Measurements from ENCODE around the gene PDE4D. TPM values are rescaled to one million over a fixed set of nuclear protein-coding genes. Genes with fewer than 3 reads are reported as not detected.

The PDE4D gene
- total and polyA plus RNA-seq, 2 of the 4 experiments (the other 2 are of a cell fraction) = 1.4 to 7.9 TPM

DNA sequence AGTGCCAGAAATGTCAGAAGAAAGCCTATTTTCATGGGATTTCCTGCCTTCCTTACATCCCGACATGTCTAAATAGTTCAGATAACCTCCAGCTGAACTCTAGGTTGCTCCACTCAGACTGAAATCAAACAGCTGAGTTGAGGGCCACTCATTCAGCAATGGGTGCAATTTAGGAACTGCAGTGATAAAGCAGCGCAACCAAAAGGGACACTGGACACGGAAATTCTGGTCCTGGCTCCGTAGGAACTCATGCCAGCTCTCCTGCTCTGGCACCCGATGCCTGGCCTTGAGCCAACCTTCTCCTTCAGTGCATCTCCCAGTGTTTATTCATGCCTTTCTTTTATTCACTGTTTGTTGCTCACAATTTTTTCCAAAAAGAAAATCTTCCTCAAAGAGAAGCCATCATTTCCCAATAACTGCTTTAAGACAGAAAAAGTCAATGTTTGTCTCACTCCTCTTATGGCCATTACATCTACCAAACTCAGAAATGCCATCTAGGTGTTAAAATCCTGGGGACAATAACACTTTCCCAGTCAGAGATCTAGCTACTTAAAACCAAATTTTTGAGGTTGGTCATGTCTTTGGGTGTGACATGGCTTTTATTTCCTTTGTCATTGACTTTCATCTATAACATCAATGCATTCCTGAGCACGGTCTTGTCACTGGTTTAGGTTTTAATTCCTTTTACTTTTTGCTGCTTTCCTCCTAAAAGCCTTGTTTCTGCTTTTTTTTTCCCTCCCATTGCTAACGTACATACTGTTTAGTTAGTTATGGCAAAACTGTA is 126.9 kb downstream of the PDE4D start:
- H3K4me2 ChIP-seq (ENCODE audit: low read depth, low read length) = no peak overlapping the region
- no peaks in the 10 kb centered on the region for H3K4me1 ChIP-seq (ENCODE audit: control insufficient read depth, insufficient read depth, low read length)
- no peak overlapping the region for H3K23ac ChIP-seq (ENCODE audit: low read depth, low read length)
- no peak overlapping the region for H2BK120ac ChIP-seq (ENCODE audit: low read depth, low read length)
- intact Hi-C loops (cut with micrococcal nuclease) = no loop called here
- no peak overlapping the region for H4K8ac ChIP-seq (ENCODE audit: low read depth in 2 of 2, low read length in 2 of 2)
- in situ Hi-C loops (cut with MboI; ENCODE audit: low sequenced_read_pairs) = no loop called here
- H2AK9ac ChIP-seq (replicated peaks; ENCODE audit: low read depth, low read length, poor library complexity) = no peak overlapping the region
- no peak overlapping the region for H3K4ac ChIP-seq (ENCODE audit: low read depth, low read length)
- DNase-seq (no peak), ATAC-seq (ENCODE audit: low read depth) (no peak)
- H2BK5ac ChIP-seq (ENCODE audit: low read depth, low read length, poor library complexity, severe bottlenecking) = no peak overlapping the region
- H2AK5ac ChIP-seq (ENCODE audit: low read depth, low read length) = no peak overlapping the region
- H3K27me3 ChIP-seq (ENCODE audit: control insufficient read depth, insufficient read depth, low read length) = peaks cover 21% of the 10 kb centered on the region
- H2AFZ ChIP-seq (replicated peaks; ENCODE audit: low read length, poor library complexity) = no peak overlapping the region
- no peaks in the 10 kb centered on the region for H3K9me1 ChIP-seq (ENCODE audit: insufficient read depth, low read length)
- BruUV-seq (replicated peaks) = no TSS peak
- H3K14ac ChIP-seq (replicated peaks; ENCODE audit: low read depth, low read length) = no peak overlapping the region
- no peak overlapping the region for H2BK20ac ChIP-seq (ENCODE audit: low read depth, low read length)
- POLR2A ChIA-PET (ENCODE audit: unreplicated experiment) = no interaction called here
- TF ChIP-seq, protein P1, sequence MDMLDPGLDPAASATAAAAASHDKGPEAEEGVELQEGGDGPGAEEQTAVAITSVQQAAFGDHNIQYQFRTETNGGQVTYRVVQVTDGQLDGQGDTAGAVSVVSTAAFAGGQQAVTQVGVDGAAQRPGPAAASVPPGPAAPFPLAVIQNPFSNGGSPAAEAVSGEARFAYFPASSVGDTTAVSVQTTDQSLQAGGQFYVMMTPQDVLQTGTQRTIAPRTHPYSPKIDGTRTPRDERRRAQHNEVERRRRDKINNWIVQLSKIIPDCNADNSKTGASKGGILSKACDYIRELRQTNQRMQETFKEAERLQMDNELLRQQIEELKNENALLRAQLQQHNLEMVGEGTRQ (IDR thresholded peaks at IDR 0.05; ENCODE audit: low read depth, low read length) = no peak
- no peak for TF ChIP-seq RAD21 (IDR thresholded peaks at IDR 0.05; ENCODE audit: low read length)
- TF ChIP-seq MAFK (IDR thresholded peaks at IDR 0.05; ENCODE audit: low read depth, low read length) = no peak
- TF ChIP-seq, protein P2, sequence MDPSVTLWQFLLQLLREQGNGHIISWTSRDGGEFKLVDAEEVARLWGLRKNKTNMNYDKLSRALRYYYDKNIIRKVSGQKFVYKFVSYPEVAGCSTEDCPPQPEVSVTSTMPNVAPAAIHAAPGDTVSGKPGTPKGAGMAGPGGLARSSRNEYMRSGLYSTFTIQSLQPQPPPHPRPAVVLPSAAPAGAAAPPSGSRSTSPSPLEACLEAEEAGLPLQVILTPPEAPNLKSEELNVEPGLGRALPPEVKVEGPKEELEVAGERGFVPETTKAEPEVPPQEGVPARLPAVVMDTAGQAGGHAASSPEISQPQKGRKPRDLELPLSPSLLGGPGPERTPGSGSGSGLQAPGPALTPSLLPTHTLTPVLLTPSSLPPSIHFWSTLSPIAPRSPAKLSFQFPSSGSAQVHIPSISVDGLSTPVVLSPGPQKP (IDR thresholded peaks at IDR 0.05; ENCODE audit: borderline replicate concordance, low read depth, low read length) = no peak
- TF ChIP-seq NFE2L2 (IDR thresholded peaks at IDR 0.05; ENCODE audit: low read depth, low read length) = no peak
- no peak for TF ChIP-seq CHD1 (IDR thresholded peaks at IDR 0.05; ENCODE audit: low read depth, low read length)
- TF ChIP-seq CEBPB (IDR thresholded peaks at IDR 0.05; ENCODE audit: low read depth, low read length) = no peak
- TF ChIP-seq RFX5 (IDR thresholded peaks at IDR 0.05; ENCODE audit: low read depth, low read length) = no peak
- TF ChIP-seq, protein P3, sequence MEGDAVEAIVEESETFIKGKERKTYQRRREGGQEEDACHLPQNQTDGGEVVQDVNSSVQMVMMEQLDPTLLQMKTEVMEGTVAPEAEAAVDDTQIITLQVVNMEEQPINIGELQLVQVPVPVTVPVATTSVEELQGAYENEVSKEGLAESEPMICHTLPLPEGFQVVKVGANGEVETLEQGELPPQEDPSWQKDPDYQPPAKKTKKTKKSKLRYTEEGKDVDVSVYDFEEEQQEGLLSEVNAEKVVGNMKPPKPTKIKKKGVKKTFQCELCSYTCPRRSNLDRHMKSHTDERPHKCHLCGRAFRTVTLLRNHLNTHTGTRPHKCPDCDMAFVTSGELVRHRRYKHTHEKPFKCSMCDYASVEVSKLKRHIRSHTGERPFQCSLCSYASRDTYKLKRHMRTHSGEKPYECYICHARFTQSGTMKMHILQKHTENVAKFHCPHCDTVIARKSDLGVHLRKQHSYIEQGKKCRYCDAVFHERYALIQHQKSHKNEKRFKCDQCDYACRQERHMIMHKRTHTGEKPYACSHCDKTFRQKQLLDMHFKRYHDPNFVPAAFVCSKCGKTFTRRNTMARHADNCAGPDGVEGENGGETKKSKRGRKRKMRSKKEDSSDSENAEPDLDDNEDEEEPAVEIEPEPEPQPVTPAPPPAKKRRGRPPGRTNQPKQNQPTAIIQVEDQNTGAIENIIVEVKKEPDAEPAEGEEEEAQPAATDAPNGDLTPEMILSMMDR (conservative IDR thresholded peaks at IDR 0.05; ENCODE audit: low read depth, low read length) = no peak
- TF ChIP-seq BHLHE40 (IDR thresholded peaks at IDR 0.05; ENCODE audit: low read depth, low read length) = no peak
- no peak for TF ChIP-seq SMC3 (IDR thresholded peaks at IDR 0.05; ENCODE audit: low read depth, low read length)
- no peak for TF ChIP-seq POLR2A (IDR thresholded peaks at IDR 0.05; ENCODE audit: low read depth, low read length)
- no peak for TF ChIP-seq MAZ (IDR thresholded peaks at IDR 0.05; ENCODE audit: borderline replicate concordance, low read depth, low read length)
- TF ChIP-seq RCOR1 (IDR thresholded peaks at IDR 0.05; ENCODE audit: insufficient replicate concordance, low read length) = no peak
- TF ChIP-seq MXI1 (IDR thresholded peaks at IDR 0.05; ENCODE audit: borderline replicate concordance, low read depth, low read length) = no peak
- TF ChIP-seq FOS (IDR thresholded peaks at IDR 0.05; ENCODE audit: low read depth, low read length) = no peak
- no peak overlapping the region for H4K5ac ChIP-seq (ENCODE audit: low read depth, low read length)
- H4K91ac ChIP-seq (ENCODE audit: insufficient read depth, low read depth, low read length) = no peak overlapping the region
- no peaks in the 10 kb centered on the region for H4K20me1 ChIP-seq (ENCODE audit: insufficient read depth, low read length)
- no peak overlapping the region for H3K27ac ChIP-seq (ENCODE audit: insufficient read depth, low read length)
- no peak overlapping the region for H3K9ac ChIP-seq (ENCODE audit: low read depth, low read length)
- no peak overlapping the region for H3K4me3 ChIP-seq (ENCODE audit: insufficient read depth, low read depth, low read length)
- H3K18ac ChIP-seq (ENCODE audit: low read depth, low read length) = no peak overlapping the region
- H3K56ac ChIP-seq (ENCODE audit: extremely low read depth, insufficient read depth, low read length) = no peak overlapping the region
- no peaks in the 10 kb centered on the region for H3K36me3 ChIP-seq (ENCODE audit: control insufficient read depth, insufficient read depth, low read length)
- dilution Hi-C loops (cut with HindIII; ENCODE audit: low sequenced_read_pairs, unreplicated experiment) = no loop called here
- no peaks in the 10 kb centered on the region for H3K79me1 ChIP-seq (ENCODE audit: low read depth in 1 of 2, low read length in 2 of 2)
- WGBS, 2 experiments (ENCODE audit: extremely low coverage in 2 of 2, insufficient read length in 1 of 2) = 33% methylated on average over 2 of the region's 7 CpGs; no CpG with 5 or more reads in 1 of the 2 experiments
- H3K9me3 ChIP-seq (ENCODE audit: control insufficient read depth, insufficient read depth, low read length) = no peaks in the 10 kb centered on the region
- CTCF ChIA-PET = no interaction called here
- H2BK15ac ChIP-seq (ENCODE audit: low read depth, low read length) = no peak overlapping the region

Measured in IMR-90 (cell line).